NB4 (cell line): Measurements from ENCODE around the gene AP4S1.
A peak's percentile ranks its signal among the peaks of the same experiment; 100 is the strongest.
"Not testable (repeated sequence)": the region's sequence is repeated elsewhere in the genome, so short reads cannot be mapped to it uniquely, and the experiment has no call there.

ENCODE experiments used
- DNase-seq: peaks from one replicate; pipeline ENCODE4 v3.0.0; 2010; ENCODE audit warnings: low read depth
- H3K4me3 ChIP-seq: one replicate; pipeline ENCODE4 v1.5.1; 2011; ENCODE audit warnings: mild to moderate bottlenecking, low read depth, low read length, moderate library complexity
- CTCF ChIP-seq: IDR thresholded peaks from one replicate; pipeline ENCODE4 v1.5.1; 2012; ENCODE audit warnings: low read depth, low read length
- MAX ChIP-seq: IDR thresholded peaks from 2 replicates; pipeline ENCODE4 v1.6.1; 2011; ENCODE audit warnings: low read depth, low read length
- MYC ChIP-seq: IDR thresholded peaks from 2 replicates; pipeline ENCODE4 v1.6.1; 2011; ENCODE audit warnings: low read depth, low read length
- POLR2A ChIP-seq: IDR thresholded peaks from 2 replicates; pipeline ENCODE4 v1.6.1; 2011; ENCODE audit warnings: mild to moderate bottlenecking; ENCODE audit not compliant: insufficient read length; ENCODE audit errors: extremely low read depth

AP4S1 gene

GRCh38 chr14:31036552-31036951, 11.1 kb downstream of the AP4S1 start:
- no peak for DNase-seq
- TF ChIP-seq POLR2A (no peak), CTCF (no peak), MAX (no peak), MYC (no peak)
- H3K4me3 ChIP-seq = no peak overlapping the region

GRCh38 chr14:31037709-31038221, 12.3 kb downstream of the AP4S1 start:
- no peak overlapping the region for H3K4me3 ChIP-seq
- TF ChIP-seq CTCF = no peak
- no peak for TF ChIP-seq MYC
- no peak for TF ChIP-seq MAX
- no peak for TF ChIP-seq POLR2A
- DNase-seq = no peak

GRCh38 chr14:31038521-31039166, 13.2 kb downstream of the AP4S1 start:
- no peak for TF ChIP-seq MAX
- no peak for TF ChIP-seq POLR2A
- TF ChIP-seq MYC = no peak
- TF ChIP-seq CTCF = no peak
- no peak overlapping the region for H3K4me3 ChIP-seq
- DNase-seq = peak; percentile 23

- DNase-seq = no peak
- no peak for TF ChIP-seq POLR2A
- TF ChIP-seq MAX = no peak
- TF ChIP-seq CTCF = no peak
- no peak overlapping the region for H3K4me3 ChIP-seq
Observed at GRCh38 chr14:31042300-31042699, 16.9 kb downstream of the AP4S1 start.

- not testable (repeated sequence) for DNase-seq, H3K4me3 ChIP-seq
Observed at GRCh38 chr14:31042893-31043292, 17.4 kb downstream of the AP4S1 start.

- TF ChIP-seq POLR2A (no peak), MYC (no peak), CTCF (no peak), MAX (no peak)
- H3K4me3 ChIP-seq = no peak overlapping the region
- DNase-seq = no peak
Observed at GRCh38 chr14:31043379-31043778, 17.9 kb downstream of the AP4S1 start.
